Left lung (tissue), 10 donors: Measurements from ENCODE around the gene GALNS. TPM values are rescaled to one million over a fixed set of nuclear protein-coding genes. Genes with fewer than 3 reads are reported as not detected.

Source experiments
- ATAC-seq: fragments of 200-7000 bp; cut with Tn5 transposase; one replicate; pipeline ENCODE4 v1.9.1; 2020; ENCODE audit warnings: moderate library complexity
- DNase-seq, 4 donors: peaks; one replicate each; pipeline ENCODE4 v3.0.0-alpha.2; 2013 to 2020
- H3K27ac ChIP-seq, 2 donors: fragments of 200-600 bp; sonication (generic) in 1 of 2; one replicate each; pipeline versions ENCODE4 v1.5.0 to v1.8.0; 2020 to 2021
- H3K27me3 ChIP-seq, 2 donors: fragments of 200-600 bp; sonication (generic) in 1 of 2; one replicate each; pipeline versions ENCODE4 v1.5.0 to v1.8.0; 2020 to 2021
- H3K36me3 ChIP-seq, 2 donors: fragments of 200-600 bp; sonication (generic) in 1 of 2; one replicate each; pipeline versions ENCODE4 v1.5.0 to v1.8.0; 2020 to 2021
- H3K4me1 ChIP-seq, 2 donors: fragments of 200-600 bp; one replicate each; pipeline ENCODE4 v1.8.0; 2021
- H3K4me3 ChIP-seq, 2 donors: fragments of 200-600 bp; sonication (generic) in 1 of 2; one replicate each; pipeline versions ENCODE4 v1.5.0 to v1.8.0; 2020 to 2021; ENCODE audit warnings: mild to moderate bottlenecking in 1 of 2
- H3K9me3 ChIP-seq, 2 donors: fragments of 200-600 bp; sonication (generic) in 1 of 2; one replicate each; pipeline versions ENCODE4 v1.5.0 to v1.8.0; 2020 to 2021
- CTCF ChIP-seq, 2 donors: fragments of 200-600 bp; sonication (generic) in 1 of 2; IDR thresholded peaks; one replicate each; pipeline versions ENCODE4 v1.5.0 to v1.8.0; 2021; ENCODE audit warnings: antibody characterized with exemption in 2 of 2
- intact Hi-C, 2 donors: fragments of 100-400 bp; cut with DNase I; formaldehyde crosslinking; loops; one replicate each; pipeline versions ENCODE4 v1.11.2 to v1.14.2; 2022
- polyA plus RNA-seq, 6 donors: library from polyadenylated mRNA; unstranded; fragments of 120-200 nt; gene quantifications; one replicate each; pipeline ENCODE4 v1.2.1, GENCODE V29; 2013; ENCODE audit not compliant: insufficient read length in 6 of 6
- total RNA-seq, 2 donors: library from RNA; stranded (reverse); fragmentation: NEBNext Ultra II Directional; extraction: Animal tissue kit (Norgen Biotek cat#: 25700); gene quantifications; one replicate each; pipeline ENCODE4 v1.2.1, GENCODE V29; 2021
- donor health status: DM: no; HTN: yes; CAD: no.
- donor health status: DM: no; HTN: no; CAD: no.

Gene GALNS
- total and polyA plus RNA-seq, 8 donors = 23.8 to 46.5 (median 31.9) TPM

- H3K27ac ChIP-seq = peak overlapping the region in 1 of 2 donors; percentile 60
- no peaks in the 10 kb centered on the region for H3K27me3 ChIP-seq
- TF ChIP-seq CTCF (IDR thresholded peaks at IDR 0.05) = no peak
- intact Hi-C loops = no loop called here
- no peak overlapping the region for H3K4me3 ChIP-seq
- peaks cover 0 to 16% of the 10 kb centered on the region in 2 donors for H3K4me1 ChIP-seq
- DNase-seq = no peak
- no peaks in the 10 kb centered on the region for H3K9me3 ChIP-seq
- no peak for ATAC-seq
- H3K36me3 ChIP-seq = peaks cover 0 to 75% of the 10 kb centered on the region in 2 donors
Observed at GRCh38 chr16:88839745-88840599, 16.8 kb downstream of the GALNS start.

- intact Hi-C loops = no loop called here
- Histone ChIP-seq H3K36me3 (peaks cover 0 to 81% of the 10 kb centered on the region in 2 donors), H3K4me1 (peaks cover 0 to 16% of the 10 kb centered on the region in 2 donors), H3K27ac (no peak overlapping the region), H3K9me3 (no peaks in the 10 kb centered on the region), H3K4me3 (no peak overlapping the region), H3K27me3 (no peaks in the 10 kb centered on the region)
- ATAC-seq (no peak), DNase-seq (no peak)
- no peak for TF ChIP-seq CTCF (IDR thresholded peaks at IDR 0.05)
Observed at GRCh38 chr16:88839026-88839529, 17.7 kb downstream of the GALNS start.

- no peak for TF ChIP-seq CTCF (IDR thresholded peaks at IDR 0.05)
- ATAC-seq (no peak), DNase-seq (no peak)
- intact Hi-C loops = no loop called here
- Histone ChIP-seq H3K27ac (no peak overlapping the region), H3K4me3 (no peak overlapping the region), H3K27me3 (no peaks in the 10 kb centered on the region), H3K9me3 (no peaks in the 10 kb centered on the region), H3K4me1 (peaks cover 0 to 16% of the 10 kb centered on the region in 2 donors), H3K36me3 (peaks cover 0 to 82% of the 10 kb centered on the region in 2 donors)
Observed at GRCh38 chr16:88838566-88838965, 18.2 kb downstream of the GALNS start.

GRCh38 chr16:88837806-88838205 lies 18.9 kb downstream of the GALNS start:
- H3K9me3 ChIP-seq = no peaks in the 10 kb centered on the region
- H3K27me3 ChIP-seq = no peaks in the 10 kb centered on the region
- ATAC-seq (no peak), DNase-seq (no peak)
- intact Hi-C loops = no loop called here
- H3K4me1 ChIP-seq = peaks cover 0 to 16% of the 10 kb centered on the region in 2 donors
- no peak overlapping the region for H3K27ac ChIP-seq
- H3K4me3 ChIP-seq = no peak overlapping the region
- peaks cover 0 to 75% of the 10 kb centered on the region in 2 donors for H3K36me3 ChIP-seq
- no peak for TF ChIP-seq CTCF (IDR thresholded peaks at IDR 0.05)

GRCh38 chr16:88836791-88837190 lies 20.0 kb downstream of the GALNS start:
- no peak for DNase-seq
- no peak for ATAC-seq
- Histone ChIP-seq H3K27me3 (no peaks in the 10 kb centered on the region), H3K4me3 (no peak overlapping the region), H3K9me3 (no peaks in the 10 kb centered on the region), H3K27ac (no peak overlapping the region), H3K36me3 (peaks cover 0 to 73% of the 10 kb centered on the region in 2 donors), H3K4me1 (peaks cover 0 to 16% of the 10 kb centered on the region in 2 donors)
- TF ChIP-seq CTCF (IDR thresholded peaks at IDR 0.05) = no peak
- intact Hi-C loops = no loop called here
